GM12801 (cell line): ENCODE data around the gene MYO9B.

ENCODE experiments used
- CTCF ChIP-seq: IDR thresholded peaks from one replicate; pipeline ENCODE4 v1.5.1; 2011; ENCODE audit warnings: control low read depth; ENCODE audit not compliant: insufficient read length; ENCODE audit errors: extremely low read depth

MYO9B gene

GRCh38 chr19:17080440-17080801 lies 4.8 kb downstream of the MYO9B start:
- no peak for TF ChIP-seq CTCF

- no peak for TF ChIP-seq CTCF
These were observed 6.4 kb downstream of the MYO9B start for GRCh38 chr19:17081672-17082630.

GRCh38 chr19:17086120-17086519 lies 10.5 kb downstream of the MYO9B start:
- no peak for TF ChIP-seq CTCF

GRCh38 chr19:17086834-17087233 lies 11.3 kb downstream of the MYO9B start:
- TF ChIP-seq CTCF: no peak

GRCh38 chr19:17088552-17088951 lies 13.0 kb downstream of the MYO9B start:
- TF ChIP-seq CTCF: no peak

- TF ChIP-seq CTCF: no peak
These were observed 15.0 kb downstream of the MYO9B start for GRCh38 chr19:17090583-17090982.

- no peak for TF ChIP-seq CTCF
These were observed 16.3 kb downstream of the MYO9B start for GRCh38 chr19:17091758-17092333.
